Heart right ventricle (tissue), 16 donors: ENCODE results near the gene PEDS1. TPM values are rescaled to one million over a fixed set of nuclear protein-coding genes. Genes with fewer than 3 reads are reported as not detected.

Experiments used
- ATAC-seq, 8 donors: fragments of 200-7000 bp; cut with Tn5 transposase; one replicate each; pipeline ENCODE4 v1.9.1; 2020; ENCODE audit warnings: mild to moderate bottlenecking in 8 of 8, moderate library complexity in 8 of 8, moderate number of reproducible peaks in 1 of 8
- DNase-seq, 2 donors: peaks; one replicate each; pipeline ENCODE4 v3.0.0-alpha.2; 2020
- H3K27ac ChIP-seq, 10 donors: fragments of 200-600 bp; sonication (generic) in 2 of 10; one replicate each; pipeline versions ENCODE4 v1.5.0 to v1.8.0; 2020 to 2022; ENCODE audit warnings: mild to moderate bottlenecking in 3 of 10
- H3K27me3 ChIP-seq, 7 donors: fragments of 200-600 bp; one replicate each; pipeline ENCODE4 v1.8.0; 2021 to 2022; ENCODE audit warnings: mild to moderate bottlenecking in 2 of 7
- H3K36me3 ChIP-seq, 9 donors: fragments of 200-600 bp; sonication (generic) in 1 of 9; one replicate each; pipeline versions ENCODE4 v1.5.0 to v1.8.0; 2020 to 2022; ENCODE audit warnings: mild to moderate bottlenecking in 2 of 9
- H3K4me1 ChIP-seq, 9 donors: fragments of 200-600 bp; sonication (generic) in 1 of 9; one replicate each; pipeline versions ENCODE4 v1.5.0 to v1.8.0; 2020 to 2022; ENCODE audit warnings: mild to moderate bottlenecking in 4 of 9
- H3K4me3 ChIP-seq, 10 donors: fragments of 200-600 bp; sonication (generic) in 2 of 10; one replicate each; pipeline versions ENCODE4 v1.5.0 to v1.8.0; 2020 to 2022; ENCODE audit warnings: mild to moderate bottlenecking in 7 of 10, moderate library complexity in 2 of 10
- H3K9me3 ChIP-seq, 11 donors: fragments of 200-600 bp in 10 of 11; sonication (generic) in 2 of 11; one replicate each; pipeline versions ENCODE4 v1.5.0 to v1.8.0; 2013 to 2022; ENCODE audit warnings: mild to moderate bottlenecking in 2 of 11, control low read depth in 1 of 11, moderate library complexity in 1 of 11
- WGBS, 2 donors: extraction: QIAGEN DNeasy Blood & Tissue Kit; methylation state at CpG; one replicate each; pipeline ENCODE4 v1.1.7; 2013; ENCODE audit warnings: inconsistent platforms in 1 of 2; 5-methylcytosine and 5-hydroxymethylcytosine counted together
- intact Hi-C, 10 donors: fragments of 100-400 bp; cut with DNase I; formaldehyde crosslinking; loops; one replicate each; pipeline versions ENCODE4 v1.11.1 to v1.14.2; 2022
- polyA plus RNA-seq, 2 donors: library from polyadenylated mRNA; stranded (reverse); fragments of 200-250 nt; gene quantifications; one replicate each; pipeline ENCODE4 v1.2.3, GENCODE V29; 2013
- total RNA-seq, 10 donors: library from RNA; stranded (reverse); fragmentation: NEBNext Ultra II Directional in 3 of 10; extraction: Animal tissue kit (Norgen Biotek cat#: 25700) in 3 of 10; gene quantifications; one replicate each; pipeline versions ENCODE4 v1.2.1 to v1.2.4, GENCODE V29; 2021 to 2023
- TF ChIP-seq, protein P1 (sequence below), 9 donors: fragments of 200-600 bp; sonication (generic) in 2 of 9; IDR thresholded peaks; one replicate each; pipeline versions ENCODE4 v1.5.0 to v1.8.0; 2021 to 2022; ENCODE audit warnings: antibody characterized with exemption in 9 of 9, mild to moderate bottlenecking in 5 of 9, moderate library complexity in 1 of 9
- donor health status: Arrhythmogenic right ventricular cardiomyopathy.
- donor health status: ischemic (EF 13 %, LVEDD 7.1; RV severe dilation, severe dysfunction).
- donor health status: healthy with polysubstance abuse.
- donor health status: DM: no; HTN: yes; CAD: no.
- donor health status: DM: no; HTN: no; CAD: no.
- donor health status: ischemic (EF 25% LVEDD 6.9; RV normal size, moderate dysfunction).
- donor health status: ischemic (EF 25% LVEDD 5.7; RV mildly dilated, moderate dysfunction).
- donor health status: healthy.
- donor health status: DM: yes; HTN: yes; CAD: no.
- donor health status: Ischemic cardiomyopathy.
- donor health status: ischemic (EF 35%, LVEDD 5.7; RV mildly dilated, moderate dysfunction).
- donor health status: nonischemic (EF 11% LVEDD 7.7; RV severe dilation, severe dysfunction).
- donor health status: DM: yes; HTN: yes; CAD: no.
- donor health status: PGD.
- donor health status: ischemic (EF 29% LVEDD 5.4; RV normal size, mild dysfunction).
- donor health status: nonischemic (EF 23%, LVEDD 6.1; RV moderate dilation, normal function).

Gene PEDS1
- total and polyA plus RNA-seq, 12 donors, result 12.2 to 40.2 (median 24.7) TPM

DNA sequence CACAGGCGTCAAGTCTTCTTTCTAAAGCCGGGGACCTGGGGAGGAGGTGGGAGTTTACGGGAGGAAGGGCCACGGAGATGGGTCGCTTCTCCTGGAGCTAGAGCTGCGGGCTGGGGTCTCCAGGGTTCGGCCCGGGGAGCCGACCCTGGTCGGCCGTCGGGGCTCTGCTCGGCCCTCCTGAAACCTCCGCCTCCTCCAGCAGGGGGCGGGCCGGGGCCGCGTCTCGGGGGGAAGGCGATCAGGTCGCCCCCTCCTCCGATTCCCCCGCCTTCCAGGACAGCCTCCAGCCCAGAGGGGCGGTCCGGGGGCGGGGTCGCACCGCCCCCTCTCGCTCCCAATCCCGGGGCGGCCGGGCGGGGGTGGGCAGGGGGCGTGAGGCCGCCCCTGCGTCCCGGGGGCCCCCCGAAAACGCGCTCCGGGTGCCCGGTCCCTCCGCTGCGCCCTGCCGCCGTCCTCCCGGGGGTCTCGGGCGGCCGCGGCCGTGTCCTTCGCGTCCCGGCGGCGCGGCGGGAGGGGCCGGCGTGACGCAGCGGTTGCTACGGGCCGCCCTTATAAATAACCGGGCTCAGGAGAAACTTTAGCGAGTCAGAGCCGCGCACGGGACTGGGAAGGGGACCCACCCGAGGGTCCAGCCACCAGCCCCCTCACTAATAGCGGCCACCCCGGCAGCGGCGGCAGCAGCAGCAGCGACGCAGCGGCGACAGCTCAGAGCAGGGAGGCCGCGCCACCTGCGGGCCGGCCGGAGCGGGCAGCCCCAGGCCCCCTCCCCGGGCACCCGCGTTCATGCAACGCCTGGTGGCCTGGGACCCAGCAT lies 36.9 kb upstream of the PEDS1 start, which contains the start of gene CEBPB:
CEBPB (plus strand) TSS at position 580 of the 814 bp plus-strand sequence; CDS start at position 784, 204 bp downstream.
- Histone ChIP-seq H3K4me3 (peak within 1 kb of the TSS; percentile 71 to 96 (median 88)), H3K9me3 (no peaks in the 10 kb centered on the region), H3K36me3 (peaks cover 0 to 27% (median 0%) of the 10 kb centered on the region in 9 donors), H3K27me3 (peaks cover 0 to 9% (median 0%) of the 10 kb centered on the region in 7 donors), H3K27ac (peak within 1 kb of the TSS; percentile 96 to 99 (median 99)), H3K4me1 (peaks cover 7 to 40% (median 25%) of the 10 kb centered on the region in 9 donors)
- TF ChIP-seq, protein P1, sequence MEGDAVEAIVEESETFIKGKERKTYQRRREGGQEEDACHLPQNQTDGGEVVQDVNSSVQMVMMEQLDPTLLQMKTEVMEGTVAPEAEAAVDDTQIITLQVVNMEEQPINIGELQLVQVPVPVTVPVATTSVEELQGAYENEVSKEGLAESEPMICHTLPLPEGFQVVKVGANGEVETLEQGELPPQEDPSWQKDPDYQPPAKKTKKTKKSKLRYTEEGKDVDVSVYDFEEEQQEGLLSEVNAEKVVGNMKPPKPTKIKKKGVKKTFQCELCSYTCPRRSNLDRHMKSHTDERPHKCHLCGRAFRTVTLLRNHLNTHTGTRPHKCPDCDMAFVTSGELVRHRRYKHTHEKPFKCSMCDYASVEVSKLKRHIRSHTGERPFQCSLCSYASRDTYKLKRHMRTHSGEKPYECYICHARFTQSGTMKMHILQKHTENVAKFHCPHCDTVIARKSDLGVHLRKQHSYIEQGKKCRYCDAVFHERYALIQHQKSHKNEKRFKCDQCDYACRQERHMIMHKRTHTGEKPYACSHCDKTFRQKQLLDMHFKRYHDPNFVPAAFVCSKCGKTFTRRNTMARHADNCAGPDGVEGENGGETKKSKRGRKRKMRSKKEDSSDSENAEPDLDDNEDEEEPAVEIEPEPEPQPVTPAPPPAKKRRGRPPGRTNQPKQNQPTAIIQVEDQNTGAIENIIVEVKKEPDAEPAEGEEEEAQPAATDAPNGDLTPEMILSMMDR (IDR thresholded peaks at IDR 0.05), result peak; percentile 63 to 87 (median 84)
- DNase-seq (peak; percentile 89 to 92), ATAC-seq (peak; percentile 76 to 87 (median 78))
- 0 to 1% methylated on average over 68 to 87 of the region's 89 CpGs for WGBS, 2 donors
- intact Hi-C loops, result loop anchor here in 8 of 10 donors (1.0 to 10.0 kb wide), 16 partner anchors 34 to 270 kb away; no protein-coding TSS in a partner anchor

DNA sequence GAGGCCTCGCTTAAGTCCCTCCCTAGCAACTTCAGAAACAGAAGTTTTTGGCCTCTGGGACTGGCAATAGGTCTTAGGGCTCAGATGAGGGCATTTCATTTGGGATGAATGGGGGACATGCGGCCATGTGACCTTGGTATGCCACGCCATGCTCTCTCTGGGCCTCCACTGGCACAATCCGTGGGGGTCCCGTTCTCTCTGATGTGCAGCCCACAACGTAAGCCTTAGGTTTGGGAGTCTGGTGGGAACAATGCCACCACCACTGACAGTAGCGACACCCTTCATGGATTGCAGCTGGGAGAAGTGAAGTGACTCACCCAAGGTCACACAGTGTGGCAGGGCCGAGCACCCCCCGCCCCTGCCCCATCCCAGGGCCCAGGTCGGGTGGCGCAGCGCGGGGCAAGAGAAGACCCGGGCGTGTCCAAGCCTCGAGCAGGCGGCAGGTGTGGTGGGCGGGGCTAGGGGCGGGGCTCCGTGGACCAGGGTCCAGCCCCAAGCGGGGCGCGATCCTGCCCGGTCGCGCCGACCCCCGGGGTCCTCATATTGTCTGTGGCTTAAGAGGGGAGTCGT lies 36.2 kb upstream of the PEDS1 start:
- ATAC-seq (peak in 2 of 8 donors; percentile 2 to 43), DNase-seq (peak in 1 of 2 donors; percentile 57)
- H3K27me3 ChIP-seq, result peaks cover 0 to 9% (median 0%) of the 10 kb centered on the region in 7 donors
- intact Hi-C loops, result loop anchor here (1.0 to 10.0 kb wide), 23 partner anchors 78 to 558 kb away; no protein-coding TSS in a partner anchor
- H3K36me3 ChIP-seq, result peaks cover 0 to 27% (median 0%) of the 10 kb centered on the region in 9 donors
- H3K9me3 ChIP-seq, result no peaks in the 10 kb centered on the region
- peak overlapping the region; percentile 96 to 99 (median 99) for H3K27ac ChIP-seq
- peak overlapping the region in 8 of 10 donors; percentile 80 to 96 (median 90) for H3K4me3 ChIP-seq
- H3K4me1 ChIP-seq, result peaks cover 6 to 34% (median 23%) of the 10 kb centered on the region in 9 donors
- TF ChIP-seq, protein P1 (IDR thresholded peaks at IDR 0.05), result no peak
- WGBS, 2 donors, result 38 to 41% methylated on average over 29 of the region's 29 CpGs

DNA sequence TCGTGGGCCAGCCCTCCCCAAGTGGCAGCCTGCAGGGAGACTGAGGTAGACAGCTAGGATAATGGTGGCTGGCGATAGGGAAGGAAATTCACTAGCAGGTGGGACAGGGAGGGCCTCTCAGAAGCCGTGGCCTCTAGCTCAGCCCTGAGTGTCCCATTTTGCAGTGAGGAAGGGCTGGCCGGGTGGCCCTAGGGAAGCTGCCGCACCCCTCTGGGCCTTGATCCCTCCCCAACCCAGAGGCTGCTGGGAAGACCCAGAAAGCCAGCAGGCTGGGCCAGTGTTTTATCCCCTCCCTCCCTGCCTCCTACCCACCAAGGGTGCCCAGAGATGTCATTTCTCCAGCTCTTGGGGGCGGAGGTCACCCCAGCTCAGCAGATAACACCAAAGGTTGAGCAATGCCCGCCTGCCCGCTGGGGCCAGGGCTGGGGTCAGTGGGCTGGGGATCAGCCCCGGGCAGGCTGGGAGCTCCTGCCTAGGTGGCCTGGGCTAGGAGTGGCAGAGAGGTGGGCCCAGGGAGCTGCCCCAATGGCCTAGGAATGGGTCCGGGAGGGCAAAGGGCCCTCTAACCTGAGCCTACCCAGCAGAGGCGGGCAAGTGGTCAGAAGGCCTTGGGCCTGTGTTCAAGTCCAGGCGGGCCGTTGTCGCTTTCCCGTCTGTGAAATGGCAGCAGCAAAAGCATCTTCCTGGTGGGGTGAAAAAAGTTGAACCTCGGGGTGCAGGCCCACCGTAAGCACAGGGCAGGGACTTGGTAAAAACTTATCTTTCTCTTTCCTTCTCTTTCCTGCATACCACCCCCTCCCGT lies 35.6 kb upstream of the PEDS1 start:
- ATAC-seq (no peak), DNase-seq (no peak)
- Histone ChIP-seq H3K4me3 (no peak overlapping the region), H3K4me1 (peaks cover under 1 to 27% (median 16%) of the 10 kb centered on the region in 9 donors), H3K27me3 (peaks cover 0 to 9% (median 0%) of the 10 kb centered on the region in 7 donors), H3K9me3 (no peaks in the 10 kb centered on the region), H3K36me3 (peaks cover 0 to 20% (median 0%) of the 10 kb centered on the region in 9 donors), H3K27ac (peak overlapping the region in 2 of 10 donors; percentile 99)
- intact Hi-C loops, result loop anchor here in 9 of 10 donors (1.0 to 10.0 kb wide), 9 partner anchors 272 to 558 kb away; no protein-coding TSS in a partner anchor
- WGBS, 2 donors, result 86 to 91% methylated on average over 18 of the region's 18 CpGs
- TF ChIP-seq, protein P1 (IDR thresholded peaks at IDR 0.05), result no peak
